D721Med (cell line): ENCODE data around the gene GALR3.

ENCODE experiments used
- DNase-seq: peaks from one replicate; pipeline ENCODE4 v3.0.0; 2011; ENCODE audit warnings: low spot score; ENCODE audit not compliant: insufficient read length
- FAIRE-seq: peaks from 2 replicates; lab custom pipeline; 2011; peaks lifted over from hg19 to GRCh38; lab: Jason Lieb, UNC
- TF ChIP-seq, protein P1 (sequence below): IDR thresholded peaks from 2 replicates; pipeline ENCODE4 v1.5.1; 2012; ENCODE audit warnings: mild to moderate bottlenecking, control low read depth; ENCODE audit not compliant: insufficient read depth; ENCODE audit errors: missing control alignments

Gene GALR3

DNA sequence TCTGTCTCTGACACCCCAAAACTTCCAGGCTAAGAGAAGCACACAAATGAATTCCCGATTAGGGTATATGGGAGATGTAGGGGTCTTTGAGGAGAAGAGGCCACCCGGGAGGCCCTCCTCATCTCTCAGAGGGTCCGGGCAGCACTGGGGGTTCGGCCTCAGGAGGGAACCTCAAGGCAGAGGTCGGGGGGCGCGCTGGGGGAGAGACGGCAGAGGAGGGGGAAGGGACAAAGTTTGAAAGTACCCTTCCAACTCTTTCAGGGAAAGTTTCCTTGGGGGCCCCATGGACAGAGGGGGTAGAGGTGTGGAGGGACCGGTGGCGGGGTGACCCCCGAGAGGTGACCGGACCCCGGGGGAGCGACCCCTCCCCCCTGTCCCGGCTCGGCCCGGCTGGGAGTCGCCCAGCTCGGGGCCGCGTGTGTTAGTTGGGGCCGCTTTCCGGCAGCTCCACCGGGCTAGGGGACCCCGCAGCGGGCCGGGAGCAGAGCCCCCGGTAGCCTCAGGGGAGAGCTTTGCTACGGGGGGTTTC lies 18.8 kb upstream of the GALR3 start:
- DNase-seq (peak; percentile 0), FAIRE-seq (no peak)
- TF ChIP-seq, protein P1, sequence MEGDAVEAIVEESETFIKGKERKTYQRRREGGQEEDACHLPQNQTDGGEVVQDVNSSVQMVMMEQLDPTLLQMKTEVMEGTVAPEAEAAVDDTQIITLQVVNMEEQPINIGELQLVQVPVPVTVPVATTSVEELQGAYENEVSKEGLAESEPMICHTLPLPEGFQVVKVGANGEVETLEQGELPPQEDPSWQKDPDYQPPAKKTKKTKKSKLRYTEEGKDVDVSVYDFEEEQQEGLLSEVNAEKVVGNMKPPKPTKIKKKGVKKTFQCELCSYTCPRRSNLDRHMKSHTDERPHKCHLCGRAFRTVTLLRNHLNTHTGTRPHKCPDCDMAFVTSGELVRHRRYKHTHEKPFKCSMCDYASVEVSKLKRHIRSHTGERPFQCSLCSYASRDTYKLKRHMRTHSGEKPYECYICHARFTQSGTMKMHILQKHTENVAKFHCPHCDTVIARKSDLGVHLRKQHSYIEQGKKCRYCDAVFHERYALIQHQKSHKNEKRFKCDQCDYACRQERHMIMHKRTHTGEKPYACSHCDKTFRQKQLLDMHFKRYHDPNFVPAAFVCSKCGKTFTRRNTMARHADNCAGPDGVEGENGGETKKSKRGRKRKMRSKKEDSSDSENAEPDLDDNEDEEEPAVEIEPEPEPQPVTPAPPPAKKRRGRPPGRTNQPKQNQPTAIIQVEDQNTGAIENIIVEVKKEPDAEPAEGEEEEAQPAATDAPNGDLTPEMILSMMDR: no peak

DNA sequence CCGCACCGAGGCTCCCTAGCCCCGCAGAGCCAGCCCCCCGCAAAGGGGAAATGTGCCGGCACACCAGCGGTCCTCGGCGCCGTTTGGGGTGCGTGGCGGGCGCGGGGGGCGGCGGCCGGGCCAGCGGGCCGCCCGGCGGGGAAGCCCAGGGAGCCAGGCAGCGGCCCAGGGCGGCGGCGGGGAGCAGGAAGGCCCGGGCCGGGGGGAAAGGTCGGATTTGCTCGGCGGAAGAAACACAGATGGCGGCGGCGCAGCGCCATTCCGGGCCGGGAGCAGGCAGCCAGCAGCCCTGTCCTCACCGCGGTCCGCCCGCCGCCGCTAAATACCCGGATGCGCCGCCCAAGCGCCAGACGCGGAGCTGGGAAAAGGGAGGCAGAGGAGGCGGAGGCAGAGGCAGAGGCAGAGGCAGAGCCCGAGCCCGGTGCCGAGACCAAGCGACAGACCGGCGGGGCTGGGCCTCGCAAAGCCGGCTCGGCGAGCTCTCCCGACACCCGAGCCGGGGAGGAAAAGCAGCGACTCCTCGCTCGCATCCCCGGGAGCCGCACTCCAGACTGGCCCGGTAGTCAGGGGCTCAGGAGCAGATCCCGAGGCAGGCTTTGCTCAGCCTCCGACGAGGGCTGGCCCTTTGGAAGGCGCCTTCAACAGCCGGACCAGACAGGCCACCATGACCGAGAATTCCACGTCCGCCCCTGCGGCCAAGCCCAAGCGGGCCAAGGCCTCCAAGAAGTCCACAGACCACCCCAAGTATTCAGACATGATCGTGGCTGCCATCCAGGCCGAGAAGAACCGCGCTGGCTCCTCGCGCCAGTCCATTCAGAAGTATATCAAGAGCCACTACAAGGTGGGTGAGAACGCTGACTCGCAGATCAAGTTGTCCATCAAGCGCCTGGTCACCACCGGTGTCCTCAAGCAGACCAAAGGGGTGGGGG lies 18.0 kb upstream of the GALR3 start:
- no peak for FAIRE-seq
- peak; percentile 53 for DNase-seq
- TF ChIP-seq, protein P1: no peak

DNA sequence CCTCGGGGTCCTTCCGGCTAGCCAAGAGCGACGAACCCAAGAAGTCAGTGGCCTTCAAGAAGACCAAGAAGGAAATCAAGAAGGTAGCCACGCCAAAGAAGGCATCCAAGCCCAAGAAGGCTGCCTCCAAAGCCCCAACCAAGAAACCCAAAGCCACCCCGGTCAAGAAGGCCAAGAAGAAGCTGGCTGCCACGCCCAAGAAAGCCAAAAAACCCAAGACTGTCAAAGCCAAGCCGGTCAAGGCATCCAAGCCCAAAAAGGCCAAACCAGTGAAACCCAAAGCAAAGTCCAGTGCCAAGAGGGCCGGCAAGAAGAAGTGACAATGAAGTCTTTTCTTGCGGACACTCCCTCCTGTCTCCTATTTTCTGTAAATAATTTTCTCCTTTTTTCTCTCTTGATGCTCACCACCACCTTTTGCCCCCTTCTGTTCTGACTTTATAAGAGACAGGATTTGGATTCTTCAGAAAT lies 17.3 kb upstream of the GALR3 start:
- TF ChIP-seq, protein P1: no peak
- DNase-seq (no peak), FAIRE-seq (no peak)

DNA sequence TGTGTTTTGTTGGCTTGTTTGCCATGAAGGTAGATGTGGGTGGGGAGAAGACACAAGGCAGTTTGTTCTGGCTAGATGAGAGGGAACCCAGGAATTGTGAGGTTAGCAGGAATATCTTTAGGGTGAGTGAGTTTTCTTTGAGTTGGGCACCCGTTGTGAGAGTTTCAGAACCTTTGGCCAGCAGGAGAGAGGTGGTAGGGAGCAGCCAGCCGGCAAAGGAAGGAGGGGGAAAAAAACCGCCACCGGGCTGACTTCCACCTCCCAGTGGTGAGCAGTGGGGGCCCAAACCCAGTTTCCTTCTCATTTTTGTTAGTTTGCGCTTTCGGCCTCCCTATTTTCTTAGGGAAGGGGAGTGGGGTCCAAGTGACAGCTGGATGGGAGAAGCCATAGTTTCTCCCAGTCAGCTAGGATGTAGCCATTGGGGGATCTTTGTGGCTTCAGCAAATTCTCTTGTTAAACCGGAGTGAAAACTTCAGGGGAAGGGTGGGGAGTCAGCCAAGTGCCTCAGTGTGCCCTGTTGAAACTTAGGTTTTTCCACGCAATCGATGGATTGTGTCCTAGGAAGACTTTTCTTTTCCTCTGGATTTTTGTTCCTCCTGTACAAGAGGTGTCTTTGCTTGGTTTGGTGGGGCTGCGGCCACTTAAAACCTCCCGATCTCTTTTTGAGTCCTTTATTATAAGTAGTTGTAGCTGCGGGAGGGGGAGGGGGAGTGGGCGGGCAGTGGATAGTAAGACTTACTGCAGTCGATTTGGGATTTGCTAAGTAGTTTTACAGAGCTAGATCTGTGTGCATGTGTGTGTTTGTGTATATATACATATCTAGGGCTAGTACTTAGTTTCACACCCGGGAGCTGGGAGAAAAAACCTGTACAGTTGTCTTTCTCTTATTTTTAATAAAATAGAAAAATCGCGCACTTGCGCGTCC lies 16.5 kb upstream of the GALR3 start:
- TF ChIP-seq, protein P1: no peak
- DNase-seq (peak; percentile 0), FAIRE-seq (no peak)

DNA sequence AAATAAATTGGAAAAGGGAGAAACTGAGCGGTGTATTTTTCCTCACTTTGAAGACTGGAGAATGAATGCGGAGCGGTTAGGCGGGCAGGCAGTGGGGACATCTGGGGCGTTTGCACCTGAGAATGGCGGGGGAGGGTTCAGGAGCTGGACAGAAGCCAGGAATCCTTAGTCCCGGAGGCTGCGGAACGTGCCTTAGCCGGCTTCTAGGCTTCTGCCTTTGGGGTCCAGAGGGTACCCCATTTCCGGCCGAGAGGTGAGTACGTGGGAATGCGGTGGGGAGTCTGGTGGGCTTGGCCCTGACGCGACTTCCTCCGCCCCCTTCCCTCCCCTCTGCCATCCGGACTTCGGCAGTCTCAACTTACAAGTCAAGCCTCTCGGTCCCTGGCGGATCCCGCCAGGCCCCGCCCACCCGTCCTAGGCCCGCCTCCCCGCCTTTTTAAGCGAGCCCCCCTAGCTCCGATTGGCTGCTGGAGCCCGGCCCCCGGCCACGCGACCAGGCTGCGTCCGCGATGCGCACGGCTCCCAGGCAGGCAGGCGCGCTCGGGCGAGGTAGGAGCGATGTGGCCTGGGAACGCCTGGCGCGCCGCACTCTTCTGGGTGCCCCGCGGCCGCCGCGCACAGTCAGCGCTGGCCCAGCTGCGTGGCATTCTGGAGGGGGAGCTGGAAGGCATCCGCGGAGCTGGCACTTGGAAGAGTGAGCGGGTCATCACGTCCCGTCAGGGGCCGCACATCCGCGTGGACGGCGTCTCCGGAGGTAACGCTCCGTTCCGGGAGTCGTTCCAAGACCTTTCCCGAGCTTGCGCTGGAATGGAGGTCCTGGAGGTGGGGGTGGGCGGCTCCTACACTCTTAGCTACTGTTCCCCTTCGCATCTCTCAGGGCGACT lies 15.5 kb upstream of the GALR3 start, which contains the start of gene GCAT:
Gene GCAT, plus strand, starts transcription at position 525 of the 884 bp plus-strand sequence. Its CDS starts 34 bp downstream, at position 559.
- DNase-seq: peak; percentile 76
- no peak for FAIRE-seq
- TF ChIP-seq, protein P1: no peak

DNA sequence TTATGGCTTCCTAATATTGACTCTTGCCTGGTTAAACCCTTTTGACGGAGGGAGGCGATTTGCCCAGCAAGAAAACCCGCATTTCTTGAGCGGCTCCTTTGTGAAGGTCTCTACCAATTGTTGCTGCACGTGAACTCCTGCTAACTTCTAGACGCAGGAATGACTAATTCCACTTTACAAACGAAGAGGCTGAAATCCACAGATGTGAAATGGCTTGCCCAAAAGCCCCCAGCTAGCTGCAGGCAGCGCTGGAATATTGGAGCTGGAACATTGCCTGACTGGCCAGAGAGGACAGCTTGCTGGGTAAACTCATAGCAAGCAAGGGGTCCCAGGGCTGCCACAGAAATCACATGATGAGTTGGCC lies 14.9 kb upstream of the GALR3 start:
- FAIRE-seq (no peak), DNase-seq (peak; percentile 1)
- TF ChIP-seq, protein P1: no peak
